ENCODE results near the gene HMG20B. TPM values are rescaled to one million over a fixed set of nuclear protein-coding genes. Genes with fewer than 3 reads are reported as not detected.

The HMG20B gene
- total RNA-seq, 5 donors from 2014 or later (not counting 1 experiment from before 2014, with no cell fraction given) = 38.0 to 81.6 (median 74.7) TPM

DNA sequence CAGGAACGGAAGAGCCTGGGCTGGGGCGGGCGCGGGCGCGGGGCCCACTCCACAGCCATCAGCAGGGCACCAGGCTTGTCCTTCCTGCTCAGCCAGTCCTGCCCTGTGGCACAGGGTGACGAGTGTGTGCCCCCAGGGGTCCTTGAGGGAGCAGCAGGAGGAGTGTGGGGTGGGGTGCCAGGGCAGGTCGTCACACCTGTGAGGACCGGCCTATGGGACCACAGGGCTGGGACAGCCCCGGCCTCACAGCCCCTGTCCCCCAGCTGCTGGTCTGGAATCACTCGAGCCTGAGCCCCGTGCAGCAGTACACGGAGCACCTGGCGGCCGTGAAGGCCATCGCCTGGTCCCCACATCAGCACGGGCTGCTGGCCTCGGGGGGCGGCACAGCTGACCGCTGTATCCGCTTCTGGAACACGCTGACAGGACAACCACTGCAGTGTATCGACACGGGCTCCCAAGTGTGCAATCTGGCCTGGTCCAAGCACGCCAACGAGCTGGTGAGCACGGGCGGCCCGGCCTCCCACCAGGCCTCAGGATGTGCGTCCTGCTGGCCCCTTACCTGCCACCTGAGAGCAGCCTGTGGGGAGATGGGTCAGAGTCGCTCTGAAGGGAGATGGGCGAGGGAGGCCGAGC is 40.5 kb upstream of the HMG20B start:
- H3K9me3 ChIP-seq = no peaks in the 10 kb centered on the region
- peaks cover 22 to 66% of the 10 kb centered on the region in 2 donors for H3K36me3 ChIP-seq (ENCODE audit: control insufficient read depth in 2 of 2, extremely low read depth in 1 of 2, insufficient read depth in 1 of 2, low read length in 1 of 2)
- no peak overlapping the region for H3K27ac ChIP-seq (ENCODE audit: low read length)
- ChIA-PET POLR2A (interaction anchor here in 1 of 2 donors (0.6 kb wide), 1 partner anchor 17 kb away, joined by 6 read pairs; no protein-coding TSS in a partner anchor), CTCF (no interaction called here)
- no peak for DNase-seq
- no peak overlapping the region for H3K4me3 ChIP-seq (ENCODE audit: control insufficient read depth in 1 of 2, extremely low read depth in 1 of 2, low read length in 1 of 2)
- no peak overlapping the region for H3K4me3 Mint-ChIP-seq
- no peaks in the 10 kb centered on the region for H3K9me3 Mint-ChIP-seq
- peaks cover 11% of the 10 kb centered on the region for H3K36me3 Mint-ChIP-seq
- WGBS (ENCODE audit: insufficient coverage) = 96% methylated on average over 30 of the region's 33 CpGs
- H3K27me3 Mint-ChIP-seq = no peaks in the 10 kb centered on the region
- H3K4me1 Mint-ChIP-seq = no peaks in the 10 kb centered on the region
- H3K27ac Mint-ChIP-seq = no peak overlapping the region
- H3K4me1 ChIP-seq (ENCODE audit: control insufficient read depth in 1 of 2, extremely low read depth in 1 of 2, insufficient read depth in 2 of 2, low read length in 2 of 2) = no peaks in the 10 kb centered on the region
- no peaks in the 10 kb centered on the region for H3K27me3 ChIP-seq (replicated peaks in 1 of 2; ENCODE audit: control insufficient read depth in 2 of 2, extremely low read depth in 1 of 2, insufficient read depth in 2 of 2, low read length in 1 of 2)
- ATAC-seq (replicated peaks in 1 of 4) = no peak

DNA sequence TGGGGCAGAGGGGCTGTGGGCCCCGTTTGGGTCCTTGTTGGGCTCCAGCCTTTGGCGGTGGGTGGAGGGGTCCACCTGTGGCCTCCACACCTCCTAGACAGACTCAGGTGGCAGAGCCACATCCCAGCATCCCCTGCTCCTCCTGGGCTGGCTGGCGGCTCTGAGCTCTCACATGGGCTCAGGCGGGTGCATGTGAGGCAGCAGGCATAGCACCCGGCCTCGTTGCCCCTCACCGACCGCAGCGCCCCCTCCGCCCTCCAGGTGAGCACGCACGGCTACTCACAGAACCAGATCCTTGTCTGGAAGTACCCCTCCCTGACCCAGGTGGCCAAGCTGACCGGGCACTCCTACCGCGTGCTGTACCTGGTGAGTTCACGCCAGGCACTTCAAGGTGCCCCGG is 39.7 kb upstream of the HMG20B start:
- Histone ChIP-seq H3K27ac (ENCODE audit: low read length) (no peak overlapping the region), H3K36me3 (ENCODE audit: control insufficient read depth in 2 of 2, extremely low read depth in 1 of 2, insufficient read depth in 1 of 2, low read length in 1 of 2) (peaks cover 19 to 58% of the 10 kb centered on the region in 2 donors), H3K4me1 (ENCODE audit: control insufficient read depth in 1 of 2, extremely low read depth in 1 of 2, insufficient read depth in 2 of 2, low read length in 2 of 2) (no peaks in the 10 kb centered on the region), H3K27me3 (replicated peaks in 1 of 2; ENCODE audit: control insufficient read depth in 2 of 2, extremely low read depth in 1 of 2, insufficient read depth in 2 of 2, low read length in 1 of 2) (no peaks in the 10 kb centered on the region), H3K4me3 (ENCODE audit: control insufficient read depth in 1 of 2, extremely low read depth in 1 of 2, low read length in 1 of 2) (no peak overlapping the region), H3K9me3 (no peaks in the 10 kb centered on the region)
- CTCF ChIA-PET = no interaction called here
- Mint-ChIP-seq H3K36me3 (peaks cover 11% of the 10 kb centered on the region), H3K27ac (no peak overlapping the region), H3K4me1 (no peaks in the 10 kb centered on the region), H3K9me3 (no peaks in the 10 kb centered on the region), H3K4me3 (no peak overlapping the region), H3K27me3 (no peaks in the 10 kb centered on the region)
- ATAC-seq (replicated peaks in 1 of 4) (no peak), DNase-seq (no peak)
- WGBS (ENCODE audit: insufficient coverage) = 98% methylated on average over 9 of the region's 17 CpGs
- POLR2A ChIA-PET = no interaction called here

DNA sequence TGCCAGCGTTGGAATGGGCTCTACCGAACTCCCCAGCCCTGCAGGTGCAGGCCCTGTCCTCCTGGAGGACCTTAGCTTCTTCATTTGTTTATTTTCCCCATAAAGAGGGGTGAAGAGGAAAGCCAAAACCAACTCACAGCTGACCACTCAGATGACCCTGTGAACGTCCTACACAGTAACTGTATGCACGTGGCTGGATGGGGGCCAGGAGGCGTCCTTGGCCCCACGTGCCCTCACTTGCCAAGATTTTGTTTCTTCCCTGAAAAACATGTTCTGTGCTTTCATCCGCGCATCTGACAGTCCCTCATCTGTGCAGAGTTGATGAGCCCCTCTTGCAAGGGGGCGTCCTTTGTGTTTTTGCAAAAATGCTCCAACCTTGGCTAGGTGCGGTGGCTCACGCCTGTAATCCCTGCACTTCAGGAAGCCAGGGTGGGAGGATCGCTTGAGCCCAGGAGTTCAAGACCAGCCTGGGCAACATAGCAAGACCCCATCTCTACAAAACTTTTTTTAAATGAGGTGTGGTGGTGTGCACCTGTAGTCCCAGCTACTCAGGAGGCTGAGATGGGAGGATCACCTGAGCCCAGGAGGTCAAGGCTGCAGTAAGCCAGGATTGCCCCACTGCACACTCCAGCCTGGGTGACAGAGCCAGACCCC is 39.1 kb upstream of the HMG20B start:
- Histone ChIP-seq H3K4me1 (ENCODE audit: control insufficient read depth in 1 of 2, extremely low read depth in 1 of 2, insufficient read depth in 2 of 2, low read length in 2 of 2) (no peaks in the 10 kb centered on the region), H3K9me3 (no peaks in the 10 kb centered on the region), H3K4me3 (ENCODE audit: control insufficient read depth in 1 of 2, extremely low read depth in 1 of 2, low read length in 1 of 2) (no peak overlapping the region), H3K27ac (ENCODE audit: low read length) (no peak overlapping the region), H3K36me3 (ENCODE audit: control insufficient read depth in 2 of 2, extremely low read depth in 1 of 2, insufficient read depth in 1 of 2, low read length in 1 of 2) (peaks cover 19 to 60% of the 10 kb centered on the region in 2 donors), H3K27me3 (replicated peaks in 1 of 2; ENCODE audit: control insufficient read depth in 2 of 2, extremely low read depth in 1 of 2, insufficient read depth in 2 of 2, low read length in 1 of 2) (no peaks in the 10 kb centered on the region)
- Mint-ChIP-seq H3K36me3 (peaks cover 17% of the 10 kb centered on the region), H3K9me3 (no peaks in the 10 kb centered on the region), H3K4me1 (no peaks in the 10 kb centered on the region), H3K4me3 (no peak overlapping the region), H3K27ac (no peak overlapping the region), H3K27me3 (no peaks in the 10 kb centered on the region)
- POLR2A ChIA-PET = no interaction called here
- 91% methylated on average over 9 of the region's 12 CpGs for WGBS (ENCODE audit: insufficient coverage)
- CTCF ChIA-PET = no interaction called here
- DNase-seq (no peak), ATAC-seq (replicated peaks in 1 of 4) (no peak)

DNA sequence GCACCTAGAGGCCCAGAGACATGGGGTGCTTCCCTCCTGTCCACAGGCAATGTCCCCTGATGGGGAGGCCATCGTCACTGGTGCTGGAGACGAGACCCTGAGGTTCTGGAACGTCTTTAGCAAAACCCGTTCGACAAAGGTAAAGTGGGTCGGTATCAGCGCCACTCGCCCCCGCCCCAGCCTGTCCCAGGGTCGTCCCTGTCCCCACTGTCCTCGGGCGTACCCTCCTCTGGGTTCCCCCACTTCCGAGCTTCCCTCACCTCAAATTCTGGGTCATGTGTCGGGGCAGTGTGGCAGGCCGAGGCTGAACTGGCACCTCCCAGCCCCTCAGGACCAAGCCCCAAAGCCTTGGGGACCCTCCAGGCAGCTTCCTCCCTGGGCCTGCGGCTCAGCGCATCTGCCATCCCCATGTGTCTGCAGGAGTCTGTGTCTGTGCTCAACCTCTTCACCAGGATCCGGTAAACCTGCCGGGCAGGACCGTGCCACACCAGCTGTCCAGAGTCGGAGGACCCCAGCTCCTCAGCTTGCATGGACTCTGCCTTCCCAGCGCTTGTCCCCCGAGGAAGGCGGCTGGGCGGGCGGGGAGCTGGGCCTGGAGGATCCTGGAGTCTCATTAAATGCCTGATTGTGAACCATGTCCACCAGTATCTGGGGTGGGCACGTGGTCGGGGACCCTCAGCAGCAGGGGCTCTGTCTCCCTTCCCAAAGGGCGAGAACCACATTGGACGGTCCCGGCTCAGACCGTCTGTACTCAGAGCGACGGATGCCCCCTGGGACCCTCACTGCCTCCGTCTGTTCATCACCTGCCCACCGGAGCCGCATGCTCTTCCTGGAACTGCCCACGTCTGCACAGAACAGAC is 38.1 kb upstream of the HMG20B start:
- Histone ChIP-seq H3K27me3 (replicated peaks in 1 of 2; ENCODE audit: control insufficient read depth in 2 of 2, extremely low read depth in 1 of 2, insufficient read depth in 2 of 2, low read length in 1 of 2) (no peaks in the 10 kb centered on the region), H3K4me1 (ENCODE audit: control insufficient read depth in 1 of 2, extremely low read depth in 1 of 2, insufficient read depth in 2 of 2, low read length in 2 of 2) (no peaks in the 10 kb centered on the region), H3K9me3 (no peaks in the 10 kb centered on the region), H3K27ac (ENCODE audit: low read length) (no peak overlapping the region), H3K36me3 (ENCODE audit: control insufficient read depth in 2 of 2, extremely low read depth in 1 of 2, insufficient read depth in 1 of 2, low read length in 1 of 2) (peaks cover 22 to 60% of the 10 kb centered on the region in 2 donors), H3K4me3 (ENCODE audit: control insufficient read depth in 1 of 2, extremely low read depth in 1 of 2, low read length in 1 of 2) (no peak overlapping the region)
- Mint-ChIP-seq H3K27me3 (no peaks in the 10 kb centered on the region), H3K36me3 (peaks cover 21% of the 10 kb centered on the region), H3K27ac (no peak overlapping the region), H3K4me1 (no peaks in the 10 kb centered on the region), H3K4me3 (no peak overlapping the region), H3K9me3 (peaks cover 0 to 1% (median 0%) of the 10 kb centered on the region in 3 donors)
- no peak for DNase-seq
- no peak for ATAC-seq (replicated peaks in 1 of 4)
- 96% methylated on average over 37 of the region's 38 CpGs for WGBS (ENCODE audit: insufficient coverage)
- CTCF ChIA-PET = no interaction called here
- POLR2A ChIA-PET = no interaction called here

DNA sequence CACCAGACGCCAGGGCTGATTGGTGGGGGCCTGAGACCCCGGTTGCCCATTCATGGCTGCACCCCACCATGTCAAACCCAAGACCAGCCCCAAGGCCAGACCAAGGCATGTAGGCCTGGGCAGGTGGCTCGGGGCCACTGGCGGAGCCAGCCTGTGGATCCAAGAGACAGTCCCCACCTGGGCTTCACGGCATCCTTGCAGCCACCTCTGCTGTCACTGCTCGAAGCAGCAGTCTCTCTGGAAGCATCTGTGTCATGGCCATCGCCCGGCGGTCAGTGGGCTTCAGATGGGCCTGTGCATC is 37.6 kb upstream of the HMG20B start:
- Histone ChIP-seq H3K36me3 (ENCODE audit: control insufficient read depth in 2 of 2, extremely low read depth in 1 of 2, insufficient read depth in 1 of 2, low read length in 1 of 2) (peaks cover 22 to 60% of the 10 kb centered on the region in 2 donors), H3K27ac (ENCODE audit: low read length) (no peak overlapping the region), H3K27me3 (replicated peaks in 1 of 2; ENCODE audit: control insufficient read depth in 2 of 2, extremely low read depth in 1 of 2, insufficient read depth in 2 of 2, low read length in 1 of 2) (no peaks in the 10 kb centered on the region), H3K4me1 (ENCODE audit: control insufficient read depth in 1 of 2, extremely low read depth in 1 of 2, insufficient read depth in 2 of 2, low read length in 2 of 2) (no peaks in the 10 kb centered on the region), H3K4me3 (ENCODE audit: control insufficient read depth in 1 of 2, extremely low read depth in 1 of 2, low read length in 1 of 2) (no peak overlapping the region), H3K9me3 (no peaks in the 10 kb centered on the region)
- Mint-ChIP-seq H3K27me3 (no peaks in the 10 kb centered on the region), H3K9me3 (peaks cover 0 to 3% (median 0%) of the 10 kb centered on the region in 3 donors), H3K27ac (no peak overlapping the region), H3K4me3 (no peak overlapping the region), H3K36me3 (peaks cover 23% of the 10 kb centered on the region), H3K4me1 (no peaks in the 10 kb centered on the region)
- WGBS (ENCODE audit: insufficient coverage) = 96% methylated on average over 9 of the region's 9 CpGs
- ChIA-PET POLR2A (no interaction called here), CTCF (no interaction called here)
- ATAC-seq (replicated peaks in 1 of 4) (no peak), DNase-seq (no peak)

DNA sequence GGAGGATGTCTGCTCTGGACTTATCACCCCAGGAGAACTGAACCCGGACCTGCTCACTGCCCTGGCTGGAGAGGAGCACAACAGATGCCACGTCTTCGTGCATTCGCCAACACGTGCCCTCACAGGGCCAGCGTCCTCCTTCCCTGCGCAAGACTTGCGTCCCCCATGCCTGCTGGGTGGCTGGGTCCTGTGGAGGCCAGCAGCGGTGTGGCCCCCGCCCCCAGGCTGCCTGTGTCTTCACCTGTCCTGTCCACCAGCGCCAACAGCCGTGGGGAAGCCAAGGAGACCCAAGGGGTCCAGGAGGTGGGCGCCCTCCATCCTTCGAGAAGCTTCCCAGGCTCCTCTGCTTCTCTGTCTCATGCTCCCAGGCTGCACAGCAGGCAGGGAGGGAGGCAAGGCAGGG is 37.2 kb upstream of the HMG20B start:
- Histone ChIP-seq H3K4me3 (ENCODE audit: control insufficient read depth in 1 of 2, extremely low read depth in 1 of 2, low read length in 1 of 2) (no peak overlapping the region), H3K9me3 (no peaks in the 10 kb centered on the region), H3K4me1 (ENCODE audit: control insufficient read depth in 1 of 2, extremely low read depth in 1 of 2, insufficient read depth in 2 of 2, low read length in 2 of 2) (no peaks in the 10 kb centered on the region), H3K36me3 (ENCODE audit: control insufficient read depth in 2 of 2, extremely low read depth in 1 of 2, insufficient read depth in 1 of 2, low read length in 1 of 2) (peaks cover 21 to 59% of the 10 kb centered on the region in 2 donors), H3K27ac (ENCODE audit: low read length) (no peak overlapping the region), H3K27me3 (replicated peaks in 1 of 2; ENCODE audit: control insufficient read depth in 2 of 2, extremely low read depth in 1 of 2, insufficient read depth in 2 of 2, low read length in 1 of 2) (no peaks in the 10 kb centered on the region)
- no peaks in the 10 kb centered on the region for H3K27me3 Mint-ChIP-seq
- WGBS (ENCODE audit: insufficient coverage) = 98% methylated on average over 9 of the region's 14 CpGs
- H3K9me3 Mint-ChIP-seq = peaks cover 0 to 3% (median 0%) of the 10 kb centered on the region in 3 donors
- H3K4me1 Mint-ChIP-seq = no peaks in the 10 kb centered on the region
- no peak overlapping the region for H3K27ac Mint-ChIP-seq
- DNase-seq (no peak), ATAC-seq (replicated peaks in 1 of 4) (no peak)
- ChIA-PET POLR2A (no interaction called here), CTCF (no interaction called here)
- no peak overlapping the region for H3K4me3 Mint-ChIP-seq
- H3K36me3 Mint-ChIP-seq = peaks cover 23% of the 10 kb centered on the region
